SK-N-MC (cell line): Measurements from ENCODE around the gene ELMO2.

ENCODE experiments used
- EZH2 ChIP-seq: fragments of 200-600 bp; sonication (generic); IDR thresholded peaks from one replicate; pipeline ENCODE4 v1.6.1; 2017; ENCODE audit warnings: antibody characterized with exemption
- FOXP2 ChIP-seq: optimal IDR thresholded peaks from 2 replicates; pipeline ENCODE3; 2011; ENCODE audit warnings: mild to moderate bottlenecking, moderate library complexity; ENCODE audit not compliant: insufficient read depth; ENCODE audit errors: extremely low read length, control extremely low read depth
- POLR2AphosphoS5 ChIP-seq: IDR thresholded peaks from 2 replicates; pipeline ENCODE4 v1.6.1; 2012; ENCODE audit warnings: mild to moderate bottlenecking, low read depth, low read length, borderline replicate concordance

DNA sequence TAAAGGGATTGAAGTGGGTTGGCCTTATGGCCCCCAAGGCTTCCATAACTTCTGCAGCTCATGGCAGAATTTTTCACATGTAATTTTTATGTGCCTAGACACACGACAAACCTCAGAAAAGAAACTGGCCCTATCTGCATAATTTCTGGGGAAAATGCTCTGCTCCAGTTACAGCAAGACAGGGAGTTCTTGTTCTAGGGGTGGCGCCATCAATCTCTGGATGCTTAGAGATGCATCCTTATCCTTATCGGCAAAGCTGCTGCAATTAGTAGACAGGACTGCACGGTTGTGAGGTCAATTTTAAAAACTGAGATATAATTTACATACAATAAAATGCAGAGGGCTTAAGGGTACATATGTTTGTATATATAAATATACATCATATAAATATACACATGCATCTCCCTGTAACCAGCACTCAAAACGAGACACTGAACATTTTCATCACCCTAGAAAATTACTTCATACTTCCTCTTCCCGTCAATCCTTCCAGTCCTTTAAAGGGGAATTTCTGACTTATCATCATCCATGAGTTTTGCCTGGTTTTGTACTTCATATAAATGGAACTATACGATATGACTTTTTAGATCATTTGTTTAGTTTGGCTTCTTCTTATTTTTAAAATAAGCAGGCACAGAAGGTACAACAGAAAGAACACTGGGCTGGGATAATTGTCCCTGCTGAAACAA, 10.2 kb downstream of the ELMO2 start:
- TF ChIP-seq POLR2AphosphoS5 (no peak), EZH2 (no peak), FOXP2 (no peak)
